BLaER1 (cell line): ENCODE measurements around the gene LBHD1.
"Not testable (repeated sequence)": the region's sequence is repeated elsewhere in the genome, so short reads cannot be mapped to it uniquely, and the experiment has no call there.

Experiments used
- H3K27ac ChIP-seq: shearing (Covaris generic); formaldehyde crosslinking; 2 replicates; pipeline ENCODE4 v1.8.1; 2022
- H3K27me3 ChIP-seq: shearing (Covaris generic); formaldehyde crosslinking; 2 replicates; pipeline ENCODE4 v1.8.1; 2022
- H3K36me3 ChIP-seq: shearing (Covaris generic); formaldehyde crosslinking; 2 replicates; pipeline ENCODE4 v1.8.1; 2022
- H3K4me1 ChIP-seq: shearing (Covaris generic); formaldehyde crosslinking; 2 replicates; pipeline ENCODE4 v1.8.1; 2022
- H3K4me2 ChIP-seq: shearing (Covaris generic); formaldehyde crosslinking; 2 replicates; pipeline ENCODE4 v1.8.1; 2022
- H3K4me3 ChIP-seq: shearing (Covaris generic); formaldehyde crosslinking; 2 replicates; pipeline ENCODE4 v1.8.1; 2022
- H3K9ac ChIP-seq: shearing (Covaris generic); formaldehyde crosslinking; 2 replicates; pipeline ENCODE4 v1.8.1; 2022
- H3K9me3 ChIP-seq: shearing (Covaris generic); formaldehyde crosslinking; 2 replicates; pipeline ENCODE4 v1.8.1; 2022
- H4K20me1 ChIP-seq: shearing (Covaris generic); formaldehyde crosslinking; 2 replicates; pipeline ENCODE4 v1.8.1; 2022
- Cebpa-rat ChIP-seq: shearing (Covaris generic); IDR thresholded peaks from 2 replicates; pipeline ENCODE4 v1.8.1; 2022

The LBHD1 gene

DNA sequence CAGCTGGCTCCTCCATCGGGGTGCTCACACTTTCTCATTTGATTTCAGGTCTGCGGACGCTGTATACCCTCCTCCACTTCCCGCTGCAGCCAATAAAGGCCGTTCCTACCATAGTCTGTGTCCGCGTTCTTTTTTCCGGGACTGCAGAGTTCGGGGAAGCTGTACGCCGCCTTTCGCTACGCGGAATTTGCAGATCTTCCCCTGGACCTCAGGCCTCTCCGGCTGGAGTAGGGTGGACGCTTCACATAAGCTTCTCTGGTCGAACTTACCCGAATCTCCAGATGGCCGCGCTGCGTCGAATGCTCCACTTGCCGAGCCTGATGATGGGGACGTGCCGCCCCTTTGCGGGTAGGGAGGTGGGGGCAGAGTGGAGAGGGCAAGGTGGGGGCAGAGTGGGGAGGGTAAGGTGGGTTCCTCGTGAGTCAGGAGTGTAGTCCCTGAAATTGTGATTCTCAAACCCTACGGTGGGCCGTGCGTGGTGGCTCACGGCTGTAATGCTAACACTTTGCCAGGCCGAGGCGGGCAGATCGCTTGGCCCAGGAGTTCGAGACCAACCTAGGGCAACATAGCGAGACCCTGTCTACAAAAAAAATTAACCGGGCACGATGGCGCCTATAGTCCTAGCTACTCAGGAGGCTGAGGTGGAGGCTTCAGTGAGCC, 6.3 kb downstream of the LBHD1 start:
- TF ChIP-seq Cebpa-rat: no peak
- peak overlapping the region; percentile 92 for H3K27ac ChIP-seq
- H3K36me3 ChIP-seq: peaks cover 52% of the 10 kb centered on the region
- peak overlapping the region; percentile 97 for H3K4me2 ChIP-seq
- peak overlapping the region; percentile 96 for H3K4me3 ChIP-seq
- H3K9me3 ChIP-seq: no peaks in the 10 kb centered on the region
- no peaks in the 10 kb centered on the region for H3K27me3 ChIP-seq
- peak overlapping the region; percentile 97 for H3K9ac ChIP-seq
- H4K20me1 ChIP-seq: peaks cover 16% of the 10 kb centered on the region
- peaks cover 52% of the 10 kb centered on the region for H3K4me1 ChIP-seq

DNA sequence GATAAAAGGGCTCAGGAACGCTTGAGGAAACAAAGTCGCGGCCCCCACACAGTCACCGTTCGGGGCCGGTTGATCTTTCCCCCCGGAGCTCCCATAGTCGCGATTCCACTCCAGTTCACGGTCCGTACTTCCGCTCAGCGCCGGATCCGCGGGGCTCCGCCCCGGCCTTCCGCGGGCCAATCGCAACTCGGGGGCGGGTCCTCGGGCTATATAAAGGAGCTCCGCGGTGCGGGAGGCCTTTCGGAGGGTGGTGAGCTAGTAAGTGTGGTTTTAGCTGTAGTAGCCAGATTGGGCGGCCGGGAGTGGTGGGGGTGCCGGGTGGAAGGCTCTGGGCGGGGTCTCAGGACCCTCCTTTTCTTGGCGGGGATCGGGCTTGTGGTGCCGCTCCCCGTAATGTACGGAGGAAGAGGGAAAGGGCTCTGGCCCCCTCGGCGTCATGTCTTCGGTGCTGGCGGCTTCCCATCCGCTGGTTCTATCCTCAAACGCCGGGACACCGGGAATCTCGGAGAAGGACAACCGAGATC, 6.9 kb downstream of the LBHD1 start, which contains the start of the genes C11orf98 and CSKMT:
Gene C11orf98 (minus strand): TSS at position 136 of the 524 bp plus-strand sequence. CDS start 41 bp downstream, at position 95.
Gene CSKMT (plus strand): TSS at position 238 of the 524 bp plus-strand sequence. CDS start 568 bp downstream, outside the sequence.
- peaks cover 16% of the 10 kb centered on the region for H4K20me1 ChIP-seq
- TF ChIP-seq Cebpa-rat: no peak
- peak within 1 kb of the TSS; percentile 97 for H3K9ac ChIP-seq
- peak within 1 kb of the TSS; percentile 96 for H3K4me3 ChIP-seq
- no peaks in the 10 kb centered on the region for H3K9me3 ChIP-seq
- no peaks in the 10 kb centered on the region for H3K27me3 ChIP-seq
- peaks cover 46% of the 10 kb centered on the region for H3K4me1 ChIP-seq
- peak within 1 kb of the TSS; percentile 97 for H3K4me2 ChIP-seq
- H3K27ac ChIP-seq: peak within 1 kb of the TSS; percentile 92
- H3K36me3 ChIP-seq: peaks cover 56% of the 10 kb centered on the region

GRCh38 chr11:62664405-62665074, 7.5 kb downstream of the LBHD1 start:
- Histone ChIP-seq H3K4me3 (peak overlapping the region; percentile 96), H3K9ac (peak overlapping the region; percentile 97), H3K9me3 (no peaks in the 10 kb centered on the region), H3K4me1 (peaks cover 40% of the 10 kb centered on the region), H3K4me2 (peak overlapping the region; percentile 73), H4K20me1 (peaks cover 16% of the 10 kb centered on the region), H3K27ac (peak overlapping the region; percentile 92), H3K36me3 (peaks cover 51% of the 10 kb centered on the region), H3K27me3 (no peaks in the 10 kb centered on the region)
- TF ChIP-seq Cebpa-rat: no peak

DNA sequence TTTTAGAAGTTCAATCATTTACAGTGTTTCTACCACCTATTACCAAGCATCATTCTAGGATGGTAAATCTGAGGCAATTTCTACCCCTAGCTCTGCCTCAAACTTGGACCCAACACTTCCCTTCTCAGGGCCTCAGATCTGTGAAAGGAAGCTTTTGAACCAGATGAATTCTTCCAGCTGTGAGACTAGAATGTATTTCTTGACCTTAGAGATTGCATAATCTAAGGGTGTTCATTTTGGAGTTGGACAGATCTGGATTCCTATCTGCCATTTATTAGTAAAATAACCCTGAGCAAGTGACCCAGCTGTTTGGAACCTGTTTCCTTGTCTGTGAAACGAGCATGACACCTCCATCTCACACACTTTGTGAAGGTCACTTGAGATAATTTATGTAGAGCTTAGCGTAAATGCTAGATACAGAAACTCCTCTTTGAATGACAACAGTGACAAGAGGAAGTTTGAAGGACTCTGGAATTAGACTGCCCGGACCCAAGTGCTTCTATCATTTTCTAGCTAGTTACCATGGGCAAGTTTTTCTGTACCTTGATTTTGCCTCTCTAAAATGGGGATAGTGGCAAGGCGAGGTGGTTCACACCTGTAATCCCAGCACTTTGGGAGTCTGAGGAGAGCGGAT, 15.2 kb downstream of the LBHD1 start:
- Histone ChIP-seq H3K36me3 (peaks cover 15% of the 10 kb centered on the region), H3K9ac (no peak overlapping the region)

DNA sequence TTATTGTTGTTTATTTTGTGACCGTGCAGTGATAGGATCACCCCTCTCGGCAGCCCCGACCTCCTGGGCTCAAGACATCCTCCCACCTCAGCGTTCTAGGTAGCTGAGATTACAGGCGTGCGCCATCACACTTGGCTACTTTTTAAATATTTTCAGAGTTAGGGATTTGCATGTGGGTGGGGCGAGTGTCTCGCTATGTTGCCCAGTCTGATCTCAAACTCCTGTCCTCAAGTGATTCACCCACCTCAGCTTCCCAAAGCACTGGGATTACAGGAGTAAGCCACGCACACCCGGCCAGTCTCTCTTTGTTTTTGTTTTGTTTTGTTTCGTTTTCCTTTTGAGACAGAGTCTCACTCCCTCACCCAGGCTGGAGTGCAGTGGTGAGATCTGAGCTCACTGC, 17.8 kb downstream of the LBHD1 start:
- H3K4me3 ChIP-seq: no peak overlapping the region
- H4K20me1 ChIP-seq: peaks cover 22% of the 10 kb centered on the region
- no peaks in the 10 kb centered on the region for H3K27me3 ChIP-seq
- no peak overlapping the region for H3K9ac ChIP-seq
- TF ChIP-seq Cebpa-rat: no peak
- H3K36me3 ChIP-seq: peaks cover 20% of the 10 kb centered on the region
- H3K9me3 ChIP-seq: no peaks in the 10 kb centered on the region
- H3K4me2 ChIP-seq: peak overlapping the region; percentile 78; the same call in 1 of the 2 replicates
- no peak overlapping the region for H3K27ac ChIP-seq
- H3K4me1 ChIP-seq: peaks cover 19% of the 10 kb centered on the region

More for the DNA sequence above, 15.2 kb downstream of the LBHD1 start:
- Histone ChIP-seq H3K4me1 (peaks cover 6% of the 10 kb centered on the region), H3K4me3 (no peak overlapping the region), H3K27me3 (no peaks in the 10 kb centered on the region), H3K4me2 (no peak overlapping the region), H3K27ac (no peak overlapping the region), H4K20me1 (peaks cover 8% of the 10 kb centered on the region; the same call in 1 of the 2 replicates), H3K9me3 (no peaks in the 10 kb centered on the region)
- TF ChIP-seq Cebpa-rat: no peak

DNA sequence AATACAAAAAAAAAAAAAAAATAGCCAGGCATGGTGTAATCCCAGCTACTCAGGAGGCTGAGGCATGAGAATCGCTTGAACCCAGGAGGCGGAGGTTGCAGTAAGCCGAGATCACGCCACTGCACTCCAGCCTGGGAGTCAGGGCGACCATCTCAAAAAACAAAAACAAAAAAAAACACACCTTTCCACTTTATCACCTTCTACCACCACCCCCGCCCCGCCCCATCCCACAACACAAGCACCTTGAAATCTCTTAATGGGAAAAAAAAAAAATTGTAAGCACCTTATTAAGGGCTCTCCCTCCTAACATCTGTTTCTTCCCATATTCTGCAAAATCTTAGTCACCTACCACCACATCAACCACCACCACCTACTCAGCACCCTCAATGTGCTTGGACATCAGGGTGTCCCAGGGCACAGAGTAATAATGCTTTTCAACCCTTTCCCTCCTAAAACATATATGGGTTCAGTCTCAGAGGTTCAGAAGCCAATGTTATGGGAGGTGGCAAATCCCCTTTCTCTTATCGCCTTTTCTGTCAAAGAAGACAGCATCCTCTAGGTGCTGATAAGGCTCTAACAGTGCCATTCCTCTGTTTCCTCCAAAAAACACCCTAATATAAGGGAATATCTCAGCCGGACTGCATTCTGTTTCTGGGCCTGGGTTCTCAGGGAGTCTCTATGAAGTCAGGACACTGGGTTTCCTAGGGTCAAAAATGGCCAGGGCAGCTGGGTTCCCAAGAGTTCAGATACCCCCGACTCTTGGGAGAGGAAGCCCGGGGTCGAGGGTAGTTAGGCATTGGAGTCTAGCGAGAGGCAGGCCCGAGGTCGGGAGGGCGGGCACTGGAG, 19.7 kb downstream of the LBHD1 start:
- Histone ChIP-seq H4K20me1 (peaks cover 41% of the 10 kb centered on the region), H3K4me2 (peak overlapping the region; percentile 88), H3K9me3 (no peaks in the 10 kb centered on the region), H3K4me1 (peaks cover 30% of the 10 kb centered on the region), H3K27me3 (no peaks in the 10 kb centered on the region), H3K27ac (peak overlapping the region; percentile 95), H3K9ac (peak overlapping the region; percentile 97), H3K4me3 (peak overlapping the region; percentile 89), H3K36me3 (peaks cover 40% of the 10 kb centered on the region)
- no peak for TF ChIP-seq Cebpa-rat

GRCh38 chr11:62650283-62650682, 21.8 kb downstream of the LBHD1 start:
- Histone ChIP-seq H3K36me3 (peaks cover 45% of the 10 kb centered on the region), H4K20me1 (peaks cover 56% of the 10 kb centered on the region), H3K4me1 (peaks cover 41% of the 10 kb centered on the region), H3K9ac (peak overlapping the region; percentile 35; the same call in 1 of the 2 replicates)
- H3K27ac ChIP-seq, H3K4me2 ChIP-seq, H3K4me3 ChIP-seq, H3K9me3 ChIP-seq, H3K27me3 ChIP-seq: not testable (repeated sequence)

DNA sequence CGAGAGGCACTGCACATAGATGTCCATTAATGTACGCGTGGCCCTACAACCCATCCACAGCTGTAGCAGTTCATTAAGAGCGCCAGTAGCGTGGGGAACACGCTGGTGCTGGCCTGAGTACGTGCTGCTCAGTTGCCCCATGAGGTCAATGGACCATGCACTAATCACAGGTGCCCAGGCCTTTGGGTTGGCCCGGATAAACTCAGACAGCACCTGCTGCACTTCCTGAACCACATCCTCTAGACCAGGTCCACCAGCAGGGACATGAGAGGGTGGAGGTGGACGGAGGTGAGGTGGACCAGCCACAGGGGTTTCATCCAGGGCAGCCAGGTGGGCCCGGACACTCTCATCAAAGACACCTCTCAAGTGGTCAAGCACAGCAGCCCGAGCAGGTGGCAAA, 22.6 kb downstream of the LBHD1 start:
- peaks cover 49% of the 10 kb centered on the region for H3K36me3 ChIP-seq
- no peak overlapping the region for H3K27ac ChIP-seq
- H3K4me1 ChIP-seq: peaks cover 49% of the 10 kb centered on the region
- H3K9ac ChIP-seq: peak overlapping the region; percentile 45; the same call in 1 of the 2 replicates
- no peak for TF ChIP-seq Cebpa-rat
- H3K4me3 ChIP-seq: no peak overlapping the region
- H3K9me3 ChIP-seq: no peaks in the 10 kb centered on the region
- H4K20me1 ChIP-seq: peaks cover 63% of the 10 kb centered on the region
- H3K4me2 ChIP-seq: no peak overlapping the region
- no peaks in the 10 kb centered on the region for H3K27me3 ChIP-seq

- no peak overlapping the region for H3K4me3 ChIP-seq
- H3K27ac ChIP-seq: no peak overlapping the region
- H3K9ac ChIP-seq: peak overlapping the region; percentile 45
- no peaks in the 10 kb centered on the region for H3K27me3 ChIP-seq
- H4K20me1 ChIP-seq: peaks cover 68% of the 10 kb centered on the region
- TF ChIP-seq Cebpa-rat: no peak
- H3K4me2 ChIP-seq: no peak overlapping the region
- peaks cover 53% of the 10 kb centered on the region for H3K4me1 ChIP-seq
- H3K36me3 ChIP-seq: peaks cover 54% of the 10 kb centered on the region
- no peaks in the 10 kb centered on the region for H3K9me3 ChIP-seq
Observed at GRCh38 chr11:62648967-62649364, 23.1 kb downstream of the LBHD1 start.
